ENCODE measurements around the gene USP40.

USP40 gene

GRCh38 chr2:233447506-233448219 is 118.9 kb downstream of the USP40 start:
- TF ChIP-seq ZNF274 (IDR thresholded peaks at IDR 0.05; ENCODE audit: low read depth, low read length) = no peak
- no peak overlapping the region for H3K4me3 ChIP-seq (ENCODE audit: low read length)

GRCh38 chr2:233446606-233447305 is 119.8 kb downstream of the USP40 start:
- TF ChIP-seq ZNF274 (IDR thresholded peaks at IDR 0.05; ENCODE audit: low read depth, low read length) = no peak
- no peak overlapping the region for H3K4me3 ChIP-seq (ENCODE audit: low read length)

GRCh38 chr2:233446121-233446520 is 120.5 kb downstream of the USP40 start:
- TF ChIP-seq ZNF274 (IDR thresholded peaks at IDR 0.05; ENCODE audit: low read depth, low read length) = no peak
- no peak overlapping the region for H3K4me3 ChIP-seq (ENCODE audit: low read length)

- no peak for TF ChIP-seq ZNF274 (IDR thresholded peaks at IDR 0.05; ENCODE audit: low read depth, low read length)
Observed at GRCh38 chr2:233445152-233445830, 121.3 kb downstream of the USP40 start.

GRCh38 chr2:233444501-233444900 is 122.1 kb downstream of the USP40 start:
- TF ChIP-seq ZNF274 (IDR thresholded peaks at IDR 0.05; ENCODE audit: low read depth, low read length) = no peak
- no peak overlapping the region for H3K4me3 ChIP-seq (ENCODE audit: low read length)

More at GRCh38 chr2:233445152-233445830, 121.3 kb downstream of the USP40 start:
- no peak overlapping the region for H3K4me3 ChIP-seq (ENCODE audit: low read length)

- TF ChIP-seq ZNF274 (IDR thresholded peaks at IDR 0.05; ENCODE audit: low read depth, low read length) = no peak
Observed at GRCh38 chr2:233443511-233444183, 122.9 kb downstream of the USP40 start.

GRCh38 chr2:233442028-233442310 is 124.6 kb downstream of the USP40 start:
- TF ChIP-seq ZNF274 (IDR thresholded peaks at IDR 0.05; ENCODE audit: low read depth, low read length) = no peak
- H3K4me3 ChIP-seq (ENCODE audit: low read length) = no peak overlapping the region

More at GRCh38 chr2:233443511-233444183, 122.9 kb downstream of the USP40 start:
- H3K4me3 ChIP-seq (ENCODE audit: low read length) = no peak overlapping the region

GRCh38 chr2:233441161-233442027 is 125.2 kb downstream of the USP40 start:
- H3K4me3 ChIP-seq (ENCODE audit: low read length) = no peak overlapping the region
- no peak for TF ChIP-seq ZNF274 (IDR thresholded peaks at IDR 0.05; ENCODE audit: low read depth, low read length)

GRCh38 chr2:233440714-233441113 is 125.9 kb downstream of the USP40 start:
- H3K4me3 ChIP-seq (ENCODE audit: low read length) = no peak overlapping the region
- TF ChIP-seq ZNF274 (IDR thresholded peaks at IDR 0.05; ENCODE audit: low read depth, low read length) = no peak

GRCh38 chr2:233440314-233440713 is 126.3 kb downstream of the USP40 start:
- no peak for TF ChIP-seq ZNF274 (IDR thresholded peaks at IDR 0.05; ENCODE audit: low read depth, low read length)
- H3K4me3 ChIP-seq (ENCODE audit: low read length) = no peak overlapping the region

GRCh38 chr2:233439191-233439590 is 127.4 kb downstream of the USP40 start:
- TF ChIP-seq ZNF274 (IDR thresholded peaks at IDR 0.05; ENCODE audit: low read depth, low read length) = no peak
- H3K4me3 ChIP-seq (ENCODE audit: low read length) = no peak overlapping the region

GRCh38 chr2:233438573-233439147 is 127.9 kb downstream of the USP40 start:
- H3K4me3 ChIP-seq (ENCODE audit: low read length) = no peak overlapping the region
- TF ChIP-seq ZNF274 (IDR thresholded peaks at IDR 0.05; ENCODE audit: low read depth, low read length) = no peak

- H3K4me3 ChIP-seq (ENCODE audit: low read length) = no peak overlapping the region
- no peak for TF ChIP-seq ZNF274 (IDR thresholded peaks at IDR 0.05; ENCODE audit: low read depth, low read length)
Observed at GRCh38 chr2:233437439-233437955, 129.1 kb downstream of the USP40 start.
